K562 (cell line): ENCODE data around the gene BIRC6. TPM values are rescaled to one million over a fixed set of nuclear protein-coding genes. Genes with fewer than 3 reads are reported as not detected.
A peak's percentile ranks its signal among the peaks of the same experiment; 100 is the strongest.

Source experiments
- CTBP1 ChIP-seq: fragments of 450-650 bp; IDR thresholded peaks from 2 replicates; pipeline ENCODE4 v1.6.1; 2016; ENCODE audit warnings: borderline replicate concordance
- EGR1 ChIP-seq: fragments of 450-650 bp; conservative IDR thresholded peaks from 2 replicates; pipeline ENCODE4 v1.6.1; 2017; ENCODE audit warnings: mild to moderate bottlenecking
- ELF2 ChIP-seq: fragments of 250-450 bp; sonication (Bioruptor Pico); IDR thresholded peaks from 2 replicates; pipeline ENCODE4 v1.5.0; 2021; ENCODE audit warnings: mild to moderate bottlenecking
- ERF ChIP-seq: fragments of 450-650 bp; formaldehyde crosslinking; IDR thresholded peaks from 2 replicates; pipeline ENCODE4 v1.4.0; 2020; ENCODE audit warnings: mild to moderate bottlenecking, mixed read lengths
- FOSL1 ChIP-seq: fragments of 200-800 bp; sonication (Bioruptor generic); conservative IDR thresholded peaks from 2 replicates; pipeline ENCODE4 v1.6.1; 2016; ENCODE audit warnings: missing genetic modification characterization, missing compliant biosample characterization
- KDM1A ChIP-seq, 2 experiments: fragments of 450-650 bp; IDR thresholded peaks; 2 replicates each; pipeline ENCODE4 v1.6.1; 2016; ENCODE audit warnings: mild to moderate bottlenecking in 2 of 2
- LCOR ChIP-seq: sonication (generic); formaldehyde crosslinking; IDR thresholded peaks from 2 replicates; pipeline ENCODE4 v1.8.0; 2022; ENCODE audit warnings: mild to moderate bottlenecking, missing genetic modification reagents
- MEF2A ChIP-seq: IDR thresholded peaks from 2 replicates; pipeline ENCODE4 v1.6.1; 2011; ENCODE audit warnings: low read depth, mild to moderate bottlenecking, low read length, moderate library complexity; ENCODE audit not compliant: control insufficient read depth
- RBM34 ChIP-seq: fragments of 200-400 bp; formaldehyde crosslinking; IDR thresholded peaks from 2 replicates; pipeline ENCODE4 v1.6.1; 2018; ENCODE audit warnings: low read length, borderline replicate concordance; ENCODE audit not compliant: insufficient read depth
- TCF3 ChIP-seq: sonication (generic); formaldehyde crosslinking; IDR thresholded peaks from 2 replicates; pipeline ENCODE4 v1.4.0; 2020; ENCODE audit warnings: mild to moderate bottlenecking, missing genetic modification reagents
- ZNF41 ChIP-seq: fragments of 250-450 bp; sonication (Bioruptor Pico); conservative IDR thresholded peaks from 2 replicates; pipeline ENCODE4 v1.4.0; 2020; ENCODE audit warnings: mild to moderate bottlenecking
- ZNF785 ChIP-seq: fragments of 250-450 bp; sonication (Bioruptor Pico); IDR thresholded peaks from 2 replicates; pipeline ENCODE4 v1.4.0; 2020; ENCODE audit warnings: mild to moderate bottlenecking
- polyA plus RNA-seq, 8 experiments: library from polyadenylated mRNA; depleted of rRNA in 4 of 8; stranded (reverse) in 5 of 8; unstranded in 3 of 8; fragments of >200 nt; fragmentation: Nextera tagmentation in 2 of 8; fragmentation: Illumina TruSeq in 1 of 8; extraction: Ambion mirVana in 2 of 8; extraction: Trizol in 1 of 8; gene quantifications; 2 replicates each; pipeline versions ENCODE4 v1.2.1 to v1.2.3, GENCODE V29; 2011 to 2014; ENCODE audit warnings: inconsistent platforms in 1 of 8, missing spikeins in 1 of 8
- total RNA-seq, 7 experiments: library from RNA; depleted of rRNA in 6 of 7; stranded (reverse); fragments of >200 nt in 6 of 7; fragmentation: Illumina TruSeq in 2 of 7; extraction: Trizol in 2 of 7; gene quantifications; 2 replicates each; pipeline versions ENCODE4 v1.2.1 to v1.2.3, GENCODE V29; 2011 to 2021; ENCODE audit warnings: low replicate concordance in 1 of 7
- TF ChIP-seq, protein P1 (sequence below): fragments of 450-650 bp; formaldehyde crosslinking; IDR thresholded peaks from 2 replicates; pipeline ENCODE4 v1.4.0; 2022; ENCODE audit warnings: mild to moderate bottlenecking, moderate library complexity
- TF ChIP-seq, protein P2 (sequence below): fragments of 450-650 bp; formaldehyde crosslinking; IDR thresholded peaks from 2 replicates; pipeline ENCODE4 v1.4.0; 2022; ENCODE audit warnings: missing genetic modification characterization
- TF ChIP-seq, protein P3 (sequence below): fragments of 450-650 bp; IDR thresholded peaks from 2 replicates; pipeline ENCODE4 v1.6.1; 2018; ENCODE audit not compliant: partially characterized antibody
- TF ChIP-seq, protein P4 (sequence below), 2 experiments: fragments of 450-650 bp; conservative IDR thresholded peaks; 2 replicates each; pipeline ENCODE4 v1.6.1; 2017; ENCODE audit warnings: mild to moderate bottlenecking in 2 of 2, moderate library complexity in 2 of 2
- TF ChIP-seq, protein P5 (sequence below), 2 experiments: fragments of 450-650 bp in 1 of 2; sonication (generic) in 1 of 2; formaldehyde crosslinking in 1 of 2; IDR thresholded peaks in 1 of 2; conservative IDR thresholded peaks in 1 of 2; 2 replicates each; pipeline versions ENCODE4 v1.6.1 to v1.8.1; 2016 to 2023; ENCODE audit warnings: mild to moderate bottlenecking in 2 of 2, moderate library complexity in 2 of 2, inconsistent platforms in 1 of 2, missing genetic modification reagents in 1 of 2

BIRC6 gene
- total and polyA plus RNA-seq, 9 of the 15 experiments (the other 6 are each of a cell fraction or from before 2014, with no cell fraction given): 18.8 to 110 (median 49.8) TPM

DNA sequence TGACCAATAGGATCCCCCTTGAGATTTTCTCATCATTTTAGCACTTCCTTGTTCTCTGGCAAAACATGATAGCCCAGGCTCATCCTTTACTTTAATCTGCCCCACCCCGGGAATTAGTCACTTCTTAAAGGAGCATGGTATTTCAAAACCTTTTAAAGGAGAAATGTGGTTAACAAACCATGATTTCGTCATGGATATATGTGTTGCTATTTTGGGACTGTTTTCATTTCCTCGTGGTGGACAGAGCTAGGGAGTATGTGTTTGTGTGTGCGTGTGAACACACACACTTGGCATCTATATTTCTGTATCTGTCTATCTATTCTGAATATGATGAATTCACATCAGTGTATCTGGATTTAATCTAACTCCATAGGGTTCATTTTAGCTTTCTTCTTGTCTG lies 128.1 kb downstream of the BIRC6 start (continued):
- no peak for TF ChIP-seq ELF2 (CRISPR knock-in tag)
- TF ChIP-seq LCOR (CRISPR knock-in tag): peak; percentile 56; the same call in 1 of the 2 replicates
- TF ChIP-seq, protein P1, sequence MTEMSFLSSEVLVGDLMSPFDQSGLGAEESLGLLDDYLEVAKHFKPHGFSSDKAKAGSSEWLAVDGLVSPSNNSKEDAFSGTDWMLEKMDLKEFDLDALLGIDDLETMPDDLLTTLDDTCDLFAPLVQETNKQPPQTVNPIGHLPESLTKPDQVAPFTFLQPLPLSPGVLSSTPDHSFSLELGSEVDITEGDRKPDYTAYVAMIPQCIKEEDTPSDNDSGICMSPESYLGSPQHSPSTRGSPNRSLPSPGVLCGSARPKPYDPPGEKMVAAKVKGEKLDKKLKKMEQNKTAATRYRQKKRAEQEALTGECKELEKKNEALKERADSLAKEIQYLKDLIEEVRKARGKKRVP (CRISPR knock-in tag): no peak
- TF ChIP-seq, protein P2, sequence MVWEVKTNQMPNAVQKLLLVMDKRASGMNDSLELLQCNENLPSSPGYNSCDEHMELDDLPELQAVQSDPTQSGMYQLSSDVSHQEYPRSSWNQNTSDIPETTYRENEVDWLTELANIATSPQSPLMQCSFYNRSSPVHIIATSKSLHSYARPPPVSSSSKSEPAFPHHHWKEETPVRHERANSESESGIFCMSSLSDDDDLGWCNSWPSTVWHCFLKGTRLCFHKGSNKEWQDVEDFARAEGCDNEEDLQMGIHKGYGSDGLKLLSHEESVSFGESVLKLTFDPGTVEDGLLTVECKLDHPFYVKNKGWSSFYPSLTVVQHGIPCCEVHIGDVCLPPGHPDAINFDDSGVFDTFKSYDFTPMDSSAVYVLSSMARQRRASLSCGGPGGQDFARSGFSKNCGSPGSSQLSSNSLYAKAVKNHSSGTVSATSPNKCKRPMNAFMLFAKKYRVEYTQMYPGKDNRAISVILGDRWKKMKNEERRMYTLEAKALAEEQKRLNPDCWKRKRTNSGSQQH: no peak
- no peak for TF ChIP-seq ZNF785
- TF ChIP-seq, protein P3, sequence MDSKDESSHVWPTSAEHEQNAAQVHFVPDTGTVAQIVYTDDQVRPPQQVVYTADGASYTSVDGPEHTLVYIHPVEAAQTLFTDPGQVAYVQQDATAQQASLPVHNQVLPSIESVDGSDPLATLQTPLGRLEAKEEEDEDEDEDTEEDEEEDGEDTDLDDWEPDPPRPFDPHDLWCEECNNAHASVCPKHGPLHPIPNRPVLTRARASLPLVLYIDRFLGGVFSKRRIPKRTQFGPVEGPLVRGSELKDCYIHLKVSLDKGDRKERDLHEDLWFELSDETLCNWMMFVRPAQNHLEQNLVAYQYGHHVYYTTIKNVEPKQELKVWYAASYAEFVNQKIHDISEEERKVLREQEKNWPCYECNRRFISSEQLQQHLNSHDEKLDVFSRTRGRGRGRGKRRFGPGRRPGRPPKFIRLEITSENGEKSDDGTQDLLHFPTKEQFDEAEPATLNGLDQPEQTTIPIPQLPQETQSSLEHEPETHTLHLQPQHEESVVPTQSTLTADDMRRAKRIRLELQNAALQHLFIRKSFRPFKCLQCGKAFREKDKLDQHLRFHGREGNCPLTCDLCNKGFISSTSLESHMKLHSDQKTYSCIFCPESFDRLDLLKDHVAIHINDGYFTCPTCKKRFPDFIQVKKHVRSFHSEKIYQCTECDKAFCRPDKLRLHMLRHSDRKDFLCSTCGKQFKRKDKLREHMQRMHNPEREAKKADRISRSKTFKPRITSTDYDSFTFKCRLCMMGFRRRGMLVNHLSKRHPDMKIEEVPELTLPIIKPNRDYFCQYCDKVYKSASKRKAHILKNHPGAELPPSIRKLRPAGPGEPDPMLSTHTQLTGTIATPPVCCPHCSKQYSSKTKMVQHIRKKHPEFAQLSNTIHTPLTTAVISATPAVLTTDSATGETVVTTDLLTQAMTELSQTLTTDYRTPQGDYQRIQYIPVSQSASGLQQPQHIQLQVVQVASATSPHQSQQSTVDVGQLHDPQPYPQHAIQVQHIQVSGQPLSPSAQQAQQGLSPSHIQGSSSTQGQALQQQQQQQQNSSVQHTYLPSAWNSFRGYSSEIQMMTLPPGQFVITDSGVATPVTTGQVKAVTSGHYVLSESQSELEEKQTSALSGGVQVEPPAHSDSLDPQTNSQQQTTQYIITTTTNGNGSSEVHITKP: no peak
- TF ChIP-seq, protein P4, sequence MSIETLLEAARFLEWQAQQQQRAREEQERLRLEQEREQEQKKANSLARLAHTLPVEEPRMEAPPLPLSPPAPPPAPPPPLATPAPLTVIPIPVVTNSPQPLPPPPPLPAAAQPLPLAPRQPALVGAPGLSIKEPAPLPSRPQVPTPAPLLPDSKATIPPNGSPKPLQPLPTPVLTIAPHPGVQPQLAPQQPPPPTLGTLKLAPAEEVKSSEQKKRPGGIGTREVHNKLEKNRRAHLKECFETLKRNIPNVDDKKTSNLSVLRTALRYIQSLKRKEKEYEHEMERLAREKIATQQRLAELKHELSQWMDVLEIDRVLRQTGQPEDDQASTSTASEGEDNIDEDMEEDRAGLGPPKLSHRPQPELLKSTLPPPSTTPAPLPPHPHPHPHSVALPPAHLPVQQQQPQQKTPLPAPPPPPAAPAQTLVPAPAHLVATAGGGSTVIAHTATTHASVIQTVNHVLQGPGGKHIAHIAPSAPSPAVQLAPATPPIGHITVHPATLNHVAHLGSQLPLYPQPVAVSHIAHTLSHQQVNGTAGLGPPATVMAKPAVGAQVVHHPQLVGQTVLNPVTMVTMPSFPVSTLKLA (conservative IDR thresholded peaks at IDR 0.05): 0 out of 4 replicates have a peak, but pooled peaks of 1 of the 2 experiments have one; percentile 36
- TF ChIP-seq CTBP1: 0 out of 2 replicates have a peak, but pooled peaks have one; percentile 29
- peak; percentile 33; the same call in 1 of the 2 replicates for TF ChIP-seq TCF3 (CRISPR knock-in tag)
- TF ChIP-seq RBM34: no peak
- peak; percentile 69 for TF ChIP-seq FOSL1 (tag)
- TF ChIP-seq MEF2A: peak; percentile 94
- TF ChIP-seq, protein P5, sequence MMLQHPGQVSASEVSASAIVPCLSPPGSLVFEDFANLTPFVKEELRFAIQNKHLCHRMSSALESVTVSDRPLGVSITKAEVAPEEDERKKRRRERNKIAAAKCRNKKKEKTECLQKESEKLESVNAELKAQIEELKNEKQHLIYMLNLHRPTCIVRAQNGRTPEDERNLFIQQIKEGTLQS (IDR thresholded peaks at IDR 0.05): peak; percentile 69
- TF ChIP-seq, protein P5 (CRISPR knock-in tag; conservative IDR thresholded peaks at IDR 0.05): no peak
- no peak for TF ChIP-seq ERF
- TF ChIP-seq ZNF41 (CRISPR knock-in tag): no peak
- TF ChIP-seq EGR1: no peak
- no peak for TF ChIP-seq KDM1A (IDR thresholded peaks at IDR 0.05)
